Glomerular visceral epithelial cell (primary cell): ENCODE data around the gene PLA2G6.

Experiments used
- DNase-seq: peaks from one replicate; pipeline ENCODE4 v3.0.0-alpha.2; 2016; ENCODE audit errors: extremely low spot score

Gene PLA2G6

GRCh38 chr22:38214302-38215056 is 32.8 kb upstream of the PLA2G6 start:
- no peak for DNase-seq

DNA sequence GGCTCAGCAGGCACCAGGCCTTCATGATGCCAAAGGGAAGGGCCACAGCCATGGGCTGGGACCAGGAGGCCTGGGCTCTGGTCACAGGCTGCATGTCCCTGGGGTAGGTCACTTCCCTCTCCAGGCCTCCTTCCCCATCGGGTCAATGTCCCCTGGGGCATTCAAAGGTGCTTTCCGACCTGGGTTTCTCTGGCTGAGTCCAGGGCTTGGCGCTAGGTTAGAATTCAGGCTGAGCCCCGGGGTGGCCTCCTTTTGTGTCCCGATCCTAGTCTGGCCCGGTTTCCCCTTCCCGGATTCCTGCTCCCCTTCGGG is 32.3 kb upstream of the PLA2G6 start:
- no peak for DNase-seq

DNA sequence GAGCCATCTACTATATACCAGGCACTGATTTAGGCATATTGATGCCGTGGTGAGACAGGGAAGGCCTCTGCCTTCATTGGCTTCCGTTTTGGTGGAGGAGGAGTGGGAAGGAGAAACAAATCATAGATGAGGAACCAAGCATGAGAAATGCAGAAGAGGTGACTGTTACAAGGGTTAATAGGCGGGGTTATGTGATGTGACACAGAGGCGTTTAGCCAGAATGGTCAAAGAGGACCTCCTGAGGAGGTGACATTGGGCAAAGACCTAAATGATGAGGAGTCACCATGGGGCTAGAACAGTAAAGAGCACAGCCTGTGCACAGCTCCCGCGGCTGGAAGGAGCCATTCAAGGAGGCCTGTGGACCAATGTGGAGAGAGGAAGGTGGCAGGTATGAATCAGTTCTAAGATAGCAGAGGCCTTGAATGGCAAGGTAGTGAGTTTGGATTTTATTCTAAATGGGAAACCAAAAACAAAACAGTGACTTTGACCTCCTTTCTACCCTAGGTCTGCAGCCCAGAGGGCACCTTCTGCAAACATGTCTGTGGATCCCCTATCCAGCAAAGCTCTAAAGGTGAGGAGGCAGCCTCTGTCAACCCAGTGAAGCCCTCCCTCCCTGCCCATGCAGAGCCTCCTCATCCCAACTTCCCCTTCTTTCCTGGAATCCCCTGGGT is 31.8 kb upstream of the PLA2G6 start:
- no peak for DNase-seq

DNA sequence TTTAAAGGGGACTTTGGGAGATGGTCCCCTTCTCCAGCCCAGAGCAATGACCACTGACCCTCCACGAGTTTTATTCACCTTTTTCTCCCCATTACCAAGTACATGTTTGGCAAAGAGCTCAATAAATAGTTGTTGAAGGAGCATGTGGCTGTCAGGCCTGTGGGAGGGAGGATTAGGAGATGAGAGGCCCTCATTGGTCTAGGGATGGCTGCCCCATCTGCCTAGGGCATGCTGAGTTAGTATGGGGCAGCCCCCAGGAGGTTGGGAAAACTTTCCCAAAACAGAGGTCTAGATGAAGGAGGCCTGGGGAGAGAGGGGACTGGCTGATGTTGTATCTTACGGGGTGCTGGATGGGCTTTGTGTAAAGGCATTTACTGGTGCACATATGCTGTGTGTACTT is 30.8 kb upstream of the PLA2G6 start:
- DNase-seq = no peak

DNA sequence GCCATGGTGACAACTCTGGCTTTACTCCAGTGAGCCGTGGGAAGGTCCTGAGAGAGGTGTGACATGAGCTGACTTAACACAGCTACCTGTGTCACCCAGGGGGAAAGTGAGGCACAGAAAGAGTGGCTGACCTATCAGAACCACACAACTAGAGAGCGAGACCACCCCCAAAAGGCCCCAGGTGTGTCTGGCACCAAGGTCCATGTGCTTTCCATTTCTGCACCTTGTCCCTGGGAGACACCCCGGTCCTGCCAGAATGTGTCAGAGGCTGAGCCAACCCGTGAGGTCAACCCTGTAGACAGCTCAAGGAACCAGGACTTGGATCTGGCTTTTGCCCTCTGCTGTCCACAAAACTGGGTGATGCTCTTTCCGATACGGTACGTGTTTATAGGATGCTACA is 29.9 kb upstream of the PLA2G6 start:
- DNase-seq = no peak

- no peak for DNase-seq
Measured at GRCh38 chr22:38208551-38208968, 26.9 kb upstream of the PLA2G6 start.

DNA sequence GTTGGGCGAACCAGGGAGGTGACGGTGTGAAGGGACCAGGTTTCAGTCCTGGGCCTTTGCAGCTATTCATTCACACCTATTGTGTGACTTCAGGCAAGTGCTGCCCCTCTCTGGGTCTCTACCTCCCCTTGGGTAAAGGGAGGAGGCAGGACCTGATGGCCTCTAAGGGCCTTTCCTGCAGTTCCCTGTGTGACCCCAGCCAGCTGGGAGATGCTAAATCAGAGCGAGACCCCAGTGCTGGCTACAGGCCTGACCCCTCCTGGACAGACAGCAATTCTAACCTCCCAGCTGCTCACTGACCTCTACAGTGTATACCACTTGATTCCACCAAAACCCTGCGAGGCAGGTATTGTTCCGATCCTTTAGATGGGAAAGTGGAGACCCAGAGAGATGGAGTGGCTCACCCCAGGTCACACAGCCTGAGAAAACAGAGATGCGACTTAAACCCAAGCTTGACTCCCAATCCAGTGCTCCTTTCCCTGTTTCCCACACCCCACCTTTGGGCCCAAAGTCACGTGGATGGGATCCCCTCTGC is 26.3 kb upstream of the PLA2G6 start:
- no peak for DNase-seq

- DNase-seq = no peak
Measured at GRCh38 chr22:38205261-38206128, 23.9 kb upstream of the PLA2G6 start.

DNA sequence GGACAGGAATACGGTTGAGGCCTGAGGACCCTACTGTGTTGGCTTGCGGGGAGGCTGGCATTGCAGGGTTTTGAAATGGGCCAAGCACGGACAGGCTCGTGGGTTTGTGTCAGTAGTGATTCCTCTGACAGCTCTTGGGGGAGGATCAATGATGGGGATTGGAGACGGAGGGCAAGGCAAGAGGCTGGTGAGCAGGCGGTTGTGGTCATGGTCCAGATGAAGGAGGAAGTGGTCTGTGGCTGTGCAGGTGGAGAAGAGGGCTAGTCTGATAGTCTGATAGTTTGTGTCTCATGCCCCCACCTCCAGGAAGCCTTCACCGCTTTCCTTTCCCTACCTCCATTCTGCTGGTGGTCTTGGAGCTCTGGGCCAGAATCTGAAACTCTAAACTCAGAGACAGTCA is 23.2 kb upstream of the PLA2G6 start:
- DNase-seq = peak; percentile 41

- DNase-seq = no peak
Measured at GRCh38 chr22:38203855-38204514, 22.4 kb upstream of the PLA2G6 start.

DNA sequence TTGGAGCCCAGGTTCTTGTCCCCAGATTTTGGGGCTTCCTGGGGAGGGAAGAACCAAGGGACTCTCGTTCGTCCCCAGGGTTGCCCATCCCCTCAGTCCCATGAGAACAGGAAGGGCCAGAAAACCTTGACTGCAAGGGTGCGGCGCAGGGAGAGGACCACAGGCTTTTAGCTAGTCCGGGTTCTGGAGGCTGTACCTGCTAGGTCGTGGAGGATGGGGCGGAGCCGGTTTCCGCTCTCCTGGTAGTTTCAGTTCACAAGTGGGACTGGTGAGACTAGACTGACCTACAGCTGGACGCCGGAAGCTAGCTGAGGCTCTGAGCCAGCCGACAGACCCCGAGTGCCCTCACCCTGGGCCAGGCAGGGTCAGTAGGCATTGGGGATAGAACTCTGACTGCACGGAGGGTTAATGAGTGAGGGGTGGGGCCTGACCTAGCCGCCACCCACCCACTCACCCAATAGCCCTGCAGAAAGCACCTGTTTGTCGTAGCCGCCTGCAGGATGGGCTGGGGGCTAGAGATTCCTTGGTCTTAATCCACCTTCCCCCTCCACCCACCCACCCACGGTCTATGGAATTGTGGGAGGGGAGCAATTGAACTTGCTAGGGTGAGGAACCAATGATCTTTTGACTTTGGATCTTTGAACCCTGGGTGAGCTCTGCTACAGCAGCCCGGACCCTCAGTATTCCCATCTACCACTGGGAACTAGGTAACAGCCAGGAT is 21.6 kb upstream of the PLA2G6 start:
- peak; percentile 62 for DNase-seq

DNA sequence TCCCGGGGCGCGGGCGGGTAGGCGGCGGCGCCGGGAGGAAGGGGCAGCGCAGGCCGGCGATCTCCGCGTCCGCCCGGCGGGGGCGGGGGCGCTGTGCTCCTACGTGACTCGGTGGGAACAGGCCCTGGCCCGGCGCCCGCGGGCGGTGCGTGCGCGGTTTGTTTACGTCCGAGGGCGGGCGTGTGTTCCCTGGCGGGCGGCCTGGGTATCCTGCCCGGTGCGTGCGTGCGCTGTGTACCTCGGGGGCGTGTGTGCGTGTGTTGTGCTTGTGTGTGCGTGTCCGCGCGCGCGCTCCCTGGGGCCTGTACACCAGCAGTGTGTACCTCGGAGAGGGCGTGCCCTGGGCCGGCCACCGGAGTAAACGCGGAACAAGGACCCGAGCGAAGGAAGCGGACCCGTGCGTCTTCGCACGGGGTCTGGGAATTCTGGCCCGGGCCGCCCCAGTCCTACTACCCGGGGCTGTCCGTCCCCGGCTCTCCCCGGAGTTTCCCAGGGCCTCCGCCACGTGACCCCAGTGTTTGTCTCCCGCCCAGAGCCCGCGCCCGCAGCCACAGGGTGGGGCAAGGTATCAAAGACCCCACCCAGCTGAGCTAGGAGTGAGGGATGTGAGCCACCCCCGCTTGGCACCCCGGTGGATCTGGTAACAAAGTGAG is 20.9 kb upstream of the PLA2G6 start:
- DNase-seq = peak; percentile 60

DNA sequence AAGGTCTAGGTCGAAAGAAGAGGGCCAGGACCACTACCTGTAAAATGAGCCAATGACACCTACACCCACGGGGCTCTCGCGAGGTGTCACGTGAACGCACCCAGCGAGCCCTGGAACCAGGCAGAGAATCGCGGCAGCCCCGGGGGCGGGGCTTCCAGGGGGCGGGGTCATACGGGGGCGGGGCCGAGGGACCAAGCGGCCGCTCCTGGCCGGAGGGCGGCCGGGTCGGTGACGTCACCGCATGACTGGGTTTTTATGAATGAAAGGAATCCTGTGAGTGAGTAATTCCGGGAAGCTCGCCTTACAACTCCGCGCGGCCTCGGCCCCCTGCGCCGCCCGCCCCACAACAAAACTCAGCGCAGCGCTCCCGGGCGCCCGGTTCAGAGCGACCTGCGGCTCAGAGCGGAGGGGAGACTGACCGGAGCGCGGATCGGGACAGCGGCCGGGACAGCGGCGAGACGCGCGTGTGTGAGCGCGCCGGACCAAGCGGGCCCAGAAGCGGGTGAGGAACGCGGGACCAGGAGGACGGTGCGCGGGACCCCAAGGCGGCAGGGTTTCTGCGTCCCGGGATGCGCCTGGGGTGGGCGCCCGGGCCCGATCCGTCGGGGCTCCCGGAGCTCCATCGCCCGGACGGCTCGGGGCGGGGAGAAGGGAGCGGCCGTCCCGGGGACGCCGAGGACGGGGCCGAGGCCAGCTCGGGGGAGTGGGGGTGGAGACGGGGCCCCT is 20.2 kb upstream of the PLA2G6 start, which contains the start of gene MAFF:
Gene MAFF (plus strand): TSS at position 284 of the 726 bp plus-strand sequence. CDS start 11,860 bp downstream, outside the sequence.
- DNase-seq = peak; percentile 97

DNA sequence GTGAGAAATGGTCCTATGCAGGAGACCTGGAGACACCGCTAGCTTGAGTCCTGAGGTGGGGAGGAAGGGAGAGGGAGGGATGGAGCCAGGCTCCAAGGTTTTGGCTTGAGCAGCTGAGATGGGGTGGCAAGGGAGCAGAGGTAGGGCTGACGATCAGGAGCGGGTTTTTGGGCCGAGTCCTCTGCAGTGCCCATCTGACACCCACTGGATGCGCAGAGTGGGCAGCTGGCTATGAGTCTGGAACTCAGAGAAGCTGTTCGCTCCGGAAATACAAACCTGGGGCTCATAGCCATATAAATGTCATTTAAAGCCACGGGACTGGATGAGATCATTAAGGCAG is 19.7 kb upstream of the PLA2G6 start:
- no peak for DNase-seq

DNA sequence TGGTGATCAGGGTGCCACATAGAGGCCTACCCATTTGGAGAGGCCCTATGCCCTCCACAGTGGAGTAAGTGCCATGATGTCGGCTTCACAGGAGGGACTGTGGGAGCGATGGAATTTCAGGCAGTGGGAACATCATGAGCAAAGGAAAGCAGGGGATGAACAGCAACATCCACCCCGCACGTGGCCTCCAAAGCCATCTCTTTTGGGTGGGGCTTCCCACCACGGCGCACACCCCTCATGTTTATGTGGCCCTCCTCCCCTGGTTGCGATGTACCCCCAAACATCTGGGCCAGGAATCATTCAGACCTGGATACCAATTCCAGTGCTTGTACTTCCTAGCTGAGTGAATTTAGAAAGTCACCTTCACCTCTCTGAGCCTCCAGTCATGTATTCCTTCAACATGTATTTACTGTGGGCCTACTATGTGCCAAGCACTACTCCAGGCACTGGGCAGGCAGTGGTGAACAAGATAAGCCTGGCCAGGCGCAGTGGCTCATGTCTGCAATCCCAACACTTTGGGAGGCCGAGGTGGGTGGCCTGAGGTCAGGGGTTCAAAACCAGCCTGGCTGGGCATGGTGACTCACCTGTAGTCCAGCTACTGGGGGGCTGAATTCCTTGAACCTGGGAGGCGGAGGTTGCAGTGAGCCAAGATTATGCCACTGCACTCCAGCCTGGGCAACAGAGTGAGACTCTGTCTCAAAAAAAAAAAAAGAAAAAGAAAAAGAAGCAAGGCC is 18.4 kb upstream of the PLA2G6 start:
- no peak for DNase-seq

DNA sequence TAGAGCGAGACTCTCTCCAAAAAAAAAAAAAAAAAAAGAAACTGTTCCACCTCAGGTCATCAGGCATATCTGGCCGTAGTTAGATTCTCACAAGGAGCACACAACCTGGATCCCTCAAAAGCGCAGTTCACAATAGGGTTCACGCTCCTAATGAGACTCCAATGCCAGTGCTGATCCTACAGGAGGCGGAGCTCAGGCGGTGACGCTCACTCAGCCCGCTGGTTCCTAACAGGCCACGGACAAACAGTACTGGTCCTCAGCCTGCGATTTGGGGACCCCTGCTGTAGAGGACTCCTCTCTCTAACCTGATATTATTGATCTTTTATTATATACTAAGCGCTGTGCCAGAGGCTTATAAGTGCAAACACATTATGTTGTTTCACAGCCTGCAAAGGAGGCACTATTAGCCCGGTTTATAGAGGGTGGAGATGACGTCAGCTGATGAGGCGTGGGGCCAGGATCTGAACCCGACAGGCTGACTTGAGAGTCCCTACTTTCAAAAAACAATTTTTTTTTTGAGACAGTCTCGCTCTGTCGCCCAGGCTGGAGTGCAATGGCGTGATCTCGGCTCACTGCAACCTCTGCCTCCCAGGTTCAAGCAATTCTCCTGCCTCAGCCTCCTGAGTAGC is 15.3 kb upstream of the PLA2G6 start:
- no peak for DNase-seq

GRCh38 chr22:38193580-38193979 is 11.9 kb upstream of the PLA2G6 start:
- DNase-seq = no peak

- no peak for DNase-seq
Measured at GRCh38 chr22:38192475-38192863, 10.8 kb upstream of the PLA2G6 start.
